Subcutaneous abdominal adipose tissue (tissue), 5 donors: Measurements from ENCODE around the gene FLT3LG.
A peak's percentile ranks its signal among the peaks of the same experiment; 100 is the strongest.
"Not testable (repeated sequence)": the region's sequence is repeated elsewhere in the genome, so short reads cannot be mapped to it uniquely, and the experiment has no call there.

Experiments used
- H3K27ac ChIP-seq: one replicate; pipeline ENCODE4 v1.7.0; 2013; ENCODE audit warnings: low read depth, mild to moderate bottlenecking, inconsistent platforms, low read length, moderate library complexity
- H3K27me3 ChIP-seq, 5 donors: one replicate each; pipeline ENCODE4 v1.7.0; 2013; ENCODE audit warnings: low read length in 5 of 5, inconsistent platforms in 1 of 5; ENCODE audit not compliant: control insufficient read depth in 5 of 5, insufficient read depth in 4 of 5
- H3K36me3 ChIP-seq, 5 donors: one replicate each; pipeline ENCODE4 v1.7.0; 2013; ENCODE audit warnings: low read length in 5 of 5; ENCODE audit not compliant: control insufficient read depth in 5 of 5, insufficient read depth in 5 of 5
- H3K4me1 ChIP-seq, 5 donors: one replicate each; pipeline ENCODE4 v1.7.0; 2013; ENCODE audit warnings: low read length in 5 of 5, mild to moderate bottlenecking in 3 of 5, moderate library complexity in 1 of 5; ENCODE audit not compliant: control insufficient read depth in 5 of 5, insufficient read depth in 5 of 5
- H3K4me3 ChIP-seq, 5 donors: one replicate each; pipeline ENCODE4 v1.7.0; 2013; ENCODE audit warnings: low read length in 5 of 5, low read depth in 1 of 5
- H3K9ac ChIP-seq, 5 donors: one replicate each; pipeline ENCODE4 v1.7.0; 2013; ENCODE audit warnings: low read length in 5 of 5, mild to moderate bottlenecking in 4 of 5, moderate library complexity in 3 of 5
- H3K9me3 ChIP-seq, 5 donors: one replicate each; pipeline ENCODE4 v1.7.0; 2013; ENCODE audit warnings: low read length in 5 of 5; ENCODE audit not compliant: control insufficient read depth in 5 of 5
- donor health status: healthy.
- donor health status: healthy.
- donor health status: healthy.
- donor health status: healthy.
- donor health status: healthy.

FLT3LG gene

GRCh38 chr19:49440439-49441209, 33.4 kb upstream of the FLT3LG start:
- Histone ChIP-seq H3K27ac (no peak overlapping the region), H3K9ac (peak overlapping the region in 1 of 5 donors; percentile 7), H3K9me3 (no peaks in the 10 kb centered on the region), H3K36me3 (no peaks in the 10 kb centered on the region), H3K27me3 (peaks cover 32 to 55% (median 41%) of the 10 kb centered on the region in 5 donors), H3K4me1 (peaks cover 3 to 36% (median 19%) of the 10 kb centered on the region in 5 donors), H3K4me3 (peak overlapping the region; percentile 8 to 65 (median 53))

- H3K9ac ChIP-seq = peak within 1 kb of the TSS in 1 of 5 donors; percentile 7
- peaks cover 30 to 48% (median 35%) of the 10 kb centered on the region in 5 donors for H3K27me3 ChIP-seq
Observed at GRCh38 chr19:49441210-49441959, 32.6 kb upstream of the FLT3LG start, which contains the start of gene SLC17A7. Gene SLC17A7, minus strand, starts transcription at chr19:49441527. Its CDS starts 148 bp downstream, at chr19:49441379.

GRCh38 chr19:49441960-49442350, 32.1 kb upstream of the FLT3LG start:
- Histone ChIP-seq H3K4me1 (peaks cover 3 to 31% (median 19%) of the 10 kb centered on the region in 5 donors), H3K4me3 (peak overlapping the region in 4 of 5 donors; percentile 47 to 82 (median 59)), H3K9me3 (no peaks in the 10 kb centered on the region), H3K27me3 (peaks cover 25 to 42% (median 32%) of the 10 kb centered on the region in 5 donors), H3K27ac (peak overlapping the region; percentile 23), H3K36me3 (peaks cover 0 to 5% (median 3%) of the 10 kb centered on the region in 5 donors), H3K9ac (no peak overlapping the region)

More at GRCh38 chr19:49441210-49441959, 32.6 kb upstream of the FLT3LG start, which contains the start of gene SLC17A7:
- no peaks in the 10 kb centered on the region for H3K36me3 ChIP-seq
- H3K4me1 ChIP-seq = peaks cover 3 to 35% (median 19%) of the 10 kb centered on the region in 5 donors
- no peaks in the 10 kb centered on the region for H3K9me3 ChIP-seq
- H3K4me3 ChIP-seq = peak within 1 kb of the TSS; percentile 41 to 82 (median 61)
- H3K27ac ChIP-seq = peak within 1 kb of the TSS; percentile 23

- peaks cover 3 to 33% (median 19%) of the 10 kb centered on the region in 5 donors for H3K4me1 ChIP-seq
- H3K27me3 ChIP-seq = peaks cover 25 to 40% (median 32%) of the 10 kb centered on the region in 5 donors
- H3K9ac ChIP-seq = no peak overlapping the region
- H3K27ac ChIP-seq = no peak overlapping the region
- no peaks in the 10 kb centered on the region for H3K9me3 ChIP-seq
- peaks cover 0 to 9% (median 3%) of the 10 kb centered on the region in 5 donors for H3K36me3 ChIP-seq
- peak overlapping the region; percentile 41 to 82 (median 57) for H3K4me3 ChIP-seq
Observed at GRCh38 chr19:49442354-49442753, 31.7 kb upstream of the FLT3LG start.

DNA sequence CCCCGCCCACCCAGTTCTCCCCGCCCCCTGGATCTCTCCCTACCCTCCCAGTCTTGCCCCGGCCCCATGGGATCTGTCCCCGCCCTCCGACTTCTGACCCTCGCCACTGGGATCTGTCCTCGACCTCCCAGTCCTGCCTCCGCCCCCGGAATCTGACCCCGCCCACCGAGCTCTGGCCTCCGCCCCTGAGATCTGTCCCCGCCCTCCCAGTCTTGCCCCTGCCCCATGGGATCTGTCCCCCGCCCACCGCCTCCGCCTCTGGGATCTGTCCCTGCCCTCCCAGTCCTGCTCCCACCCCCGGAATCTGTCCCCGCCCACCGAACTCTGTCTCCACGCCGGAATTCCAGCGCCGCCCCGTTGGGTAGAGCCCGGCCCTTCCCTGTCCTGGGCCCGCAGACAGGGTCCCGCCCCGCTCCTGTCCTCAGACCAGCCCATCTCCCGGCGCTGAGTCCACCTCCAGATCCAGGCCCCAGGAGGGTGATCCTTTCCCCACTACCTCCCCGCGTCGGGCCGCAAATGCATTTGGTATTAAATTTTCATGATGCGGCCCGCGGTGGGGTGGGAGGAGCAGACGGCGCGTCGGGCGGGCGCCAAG, 31.1 kb upstream of the FLT3LG start:
- Histone ChIP-seq H3K36me3 (peaks cover 0 to 9% (median 3%) of the 10 kb centered on the region in 5 donors), H3K27ac (peak overlapping the region; percentile 67), H3K4me1 (peaks cover 3 to 39% (median 22%) of the 10 kb centered on the region in 5 donors), H3K9me3 (no peaks in the 10 kb centered on the region), H3K4me3 (peak overlapping the region; percentile 58 to 82 (median 76)), H3K27me3 (peaks cover 23 to 34% (median 27%) of the 10 kb centered on the region in 5 donors), H3K9ac (peak overlapping the region in 4 of 5 donors; percentile 48 to 71 (median 61))

DNA sequence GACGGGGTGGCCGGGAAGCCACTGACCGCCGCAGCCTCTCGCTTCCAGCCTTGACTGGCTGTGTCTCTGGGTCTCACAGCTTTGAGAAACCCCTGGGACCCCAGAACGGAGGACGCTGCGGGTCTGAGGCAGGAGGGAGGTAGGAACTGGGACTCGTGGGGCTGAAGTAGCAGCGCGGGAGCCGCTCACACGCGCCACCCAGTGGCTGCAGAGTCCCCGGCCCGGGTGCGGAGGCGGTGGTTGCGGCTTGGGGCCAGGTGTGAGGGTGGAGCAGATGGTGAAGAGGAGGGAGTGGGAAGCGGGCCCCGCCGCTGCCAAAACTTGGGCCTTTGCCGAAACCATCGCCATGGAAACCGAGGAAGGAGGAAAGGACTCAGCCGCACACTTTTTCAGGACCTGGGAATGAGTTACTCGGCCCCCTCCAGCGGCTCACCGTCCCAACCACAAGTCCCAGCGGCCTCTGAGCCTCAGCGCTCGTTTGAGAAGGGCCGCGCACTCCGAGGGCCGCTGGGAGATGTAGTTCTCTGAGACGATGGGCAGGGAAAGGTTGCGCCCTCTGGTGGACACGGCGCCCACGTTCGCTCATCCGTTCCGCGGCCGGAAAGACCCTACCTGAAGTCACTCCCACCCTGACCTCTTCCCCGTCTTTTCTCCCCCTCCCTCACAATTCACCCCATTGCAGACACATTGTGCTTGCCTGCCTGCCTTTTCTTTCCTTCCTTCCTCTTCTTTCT, 30.5 kb upstream of the FLT3LG start:
- peaks cover 0 to 11% (median 3%) of the 10 kb centered on the region in 5 donors for H3K36me3 ChIP-seq
- peaks cover 16 to 29% (median 27%) of the 10 kb centered on the region in 5 donors for H3K27me3 ChIP-seq
- H3K9ac ChIP-seq = peak overlapping the region; percentile 16 to 71 (median 56)
- H3K9me3 ChIP-seq = no peaks in the 10 kb centered on the region
- peaks cover 3 to 42% (median 28%) of the 10 kb centered on the region in 5 donors for H3K4me1 ChIP-seq
- H3K27ac ChIP-seq = peak overlapping the region; percentile 67
- peak overlapping the region; percentile 58 to 82 (median 76) for H3K4me3 ChIP-seq

DNA sequence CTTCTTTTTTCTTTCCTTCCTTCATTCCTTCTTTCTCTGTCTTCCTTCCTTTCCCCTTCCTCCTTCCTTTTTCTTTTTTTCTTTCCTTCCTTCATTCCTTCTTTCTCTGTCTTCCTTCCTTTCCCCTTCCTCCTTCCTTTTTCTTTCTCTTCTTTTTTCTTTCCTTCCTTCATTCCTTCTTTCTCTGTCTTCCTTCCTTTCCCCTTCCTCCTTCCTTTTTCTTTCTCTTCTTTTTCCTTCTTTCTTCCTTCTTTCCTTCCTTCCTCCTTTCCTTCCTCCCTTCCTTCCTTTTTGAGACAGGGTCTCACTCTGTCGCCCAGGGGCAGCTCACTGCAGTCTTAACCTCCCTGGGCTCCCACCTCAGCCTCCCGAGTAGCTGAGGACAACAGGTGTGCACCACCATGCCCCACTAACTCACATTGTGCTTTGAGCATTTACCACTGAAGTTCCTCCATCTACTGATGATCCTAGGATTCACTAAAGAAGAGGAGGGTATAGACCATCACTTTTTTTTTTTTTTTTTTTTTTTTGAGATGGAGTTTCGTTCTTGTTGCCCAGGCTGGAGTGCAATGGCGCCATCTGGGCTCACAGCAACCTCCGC, 29.8 kb upstream of the FLT3LG start:
- H3K9me3 ChIP-seq, H3K9ac ChIP-seq, H3K27ac ChIP-seq: not testable (repeated sequence)
- Histone ChIP-seq H3K4me1 (peaks cover 3 to 42% (median 28%) of the 10 kb centered on the region in 5 donors), H3K27me3 (peaks cover 10 to 23% (median 22%) of the 10 kb centered on the region in 5 donors), H3K36me3 (peaks cover 0 to 18% (median 4%) of the 10 kb centered on the region in 5 donors), H3K4me3 (peak overlapping the region in 2 of 5 donors; percentile 74 to 76)

DNA sequence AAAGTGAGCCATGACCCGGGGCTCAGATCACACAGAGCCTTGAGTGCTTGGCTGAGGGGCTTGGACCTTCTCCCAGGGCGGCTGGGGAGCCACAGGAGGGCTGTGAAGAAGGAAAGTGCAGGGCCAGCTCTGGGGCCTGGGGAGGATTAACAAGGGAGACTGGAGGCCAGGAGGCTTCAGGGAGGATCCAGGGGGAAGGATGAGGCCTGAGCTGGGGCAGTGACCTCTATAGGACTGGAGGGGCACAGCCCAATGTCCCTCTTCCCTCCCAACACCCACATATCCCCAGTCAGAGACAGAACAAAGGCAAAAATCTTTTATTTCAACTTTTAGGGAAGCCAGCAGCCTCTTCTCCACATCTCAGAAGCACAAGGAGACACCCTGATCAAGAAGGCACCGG, 28.0 kb upstream of the FLT3LG start:
- Histone ChIP-seq H3K36me3 (peaks cover 0 to 22% (median 7%) of the 10 kb centered on the region in 5 donors), H3K27me3 (peaks cover 0 to 9% (median 6%) of the 10 kb centered on the region in 5 donors), H3K4me3 (no peak overlapping the region), H3K9ac (no peak overlapping the region), H3K4me1 (peaks cover 3 to 43% (median 28%) of the 10 kb centered on the region in 5 donors), H3K9me3 (no peaks in the 10 kb centered on the region), H3K27ac (no peak overlapping the region)
